HL-60 (cell line): ENCODE measurements around the gene MAP2K3.

ENCODE experiments used
- DNase-seq, 2 experiments: peaks; one replicate each; pipeline ENCODE4 v3.0.0-alpha.2; 2010 to 2020; ENCODE audit warnings: low read depth in 1 of 2, low spot score in 1 of 2
- H3K27ac ChIP-seq: fragments of 250-450 bp; sonication (Bioruptor Pico); replicated peaks from 2 replicates; pipeline ENCODE4 v1.5.1; 2020; ENCODE audit warnings: mild to moderate bottlenecking, moderate library complexity
- H3K27me3 ChIP-seq: fragments of 250-450 bp; sonication (Bioruptor Pico); 2 replicates; pipeline ENCODE4 v1.5.1; 2021; ENCODE audit warnings: mild to moderate bottlenecking, moderate library complexity; ENCODE audit not compliant: insufficient read depth, poor library complexity, severe bottlenecking
- H3K4me3 ChIP-seq: replicated peaks from 2 replicates; pipeline ENCODE4 v1.5.1; 2011; ENCODE audit warnings: mild to moderate bottlenecking, control low read depth, low read length; ENCODE audit not compliant: insufficient read depth
- CTCF ChIP-seq: IDR thresholded peaks from one replicate; pipeline ENCODE4 v1.5.1; 2011; ENCODE audit warnings: low read length, control low read depth, inconsistent platforms; ENCODE audit not compliant: insufficient read depth
- GABPA ChIP-seq: IDR thresholded peaks from 2 replicates; pipeline ENCODE4 v1.6.1; 2012; ENCODE audit warnings: low read depth
- POLR2AphosphoS5 ChIP-seq: IDR thresholded peaks from 2 replicates; pipeline ENCODE4 v1.6.1; 2012; ENCODE audit warnings: low read depth
- REST ChIP-seq: IDR thresholded peaks from 2 replicates; pipeline ENCODE4 v1.6.1; 2012; ENCODE audit warnings: low read depth; ENCODE audit not compliant: insufficient replicate concordance
- SPI1 ChIP-seq: IDR thresholded peaks from 2 replicates; pipeline ENCODE4 v1.6.1; 2012; ENCODE audit warnings: low read depth, mild to moderate bottlenecking, borderline replicate concordance

MAP2K3 gene

GRCh38 chr17:21253646-21254441, 30.7 kb upstream of the MAP2K3 start:
- no peak overlapping the region; the same call in 1 of the 2 replicates for H3K27ac ChIP-seq
- no peak for DNase-seq
- no peak for TF ChIP-seq CTCF
- TF ChIP-seq POLR2AphosphoS5 = no peak
- TF ChIP-seq GABPA = no peak
- no peak for TF ChIP-seq REST
- TF ChIP-seq SPI1 = no peak

GRCh38 chr17:21258593-21258992, 25.9 kb upstream of the MAP2K3 start:
- DNase-seq = no peak
- Histone ChIP-seq H3K27me3 (no peaks in the 10 kb centered on the region), H3K27ac (no peak overlapping the region), H3K4me3 (no peak overlapping the region)
- TF ChIP-seq CTCF = no peak
- no peak for TF ChIP-seq POLR2AphosphoS5
- TF ChIP-seq GABPA = no peak
- TF ChIP-seq SPI1 = no peak
- no peak for TF ChIP-seq REST

More at GRCh38 chr17:21253646-21254441, 30.7 kb upstream of the MAP2K3 start:
- peak overlapping the region; percentile 47 for H3K4me3 ChIP-seq
- H3K27me3 ChIP-seq = peaks cover 3% of the 10 kb centered on the region

- Histone ChIP-seq H3K27ac (no peak overlapping the region), H3K4me3 (no peak overlapping the region), H3K27me3 (no peaks in the 10 kb centered on the region)
- no peak for TF ChIP-seq SPI1
- TF ChIP-seq REST = no peak
- TF ChIP-seq CTCF = no peak
- TF ChIP-seq POLR2AphosphoS5 = no peak
- TF ChIP-seq GABPA = no peak
- no peak for DNase-seq
Observed at GRCh38 chr17:21262259-21262993, 22.1 kb upstream of the MAP2K3 start.
